ENCODE measurements around the gene ATP6V0E2. TPM values are rescaled to one million over a fixed set of nuclear protein-coding genes. Genes with fewer than 3 reads are reported as not detected.
A peak's percentile ranks its signal among the peaks of the same experiment; 100 is the strongest.

The ATP6V0E2 gene
- total RNA-seq (2021) (35.6 and 40.7 TPM in 2 replicates), Bru-seq, nascent RNA (percentile 44 among the genes with signal in this experiment), BruChase-seq, experiment 1, labeled RNA remaining after a 2-hour chase (percentile 48 among the genes with signal in this experiment), BruChase-seq, experiment 2, labeled RNA remaining after a 6-hour chase (percentile 60 among the genes with signal in this experiment)
- long read RNA-seq, transcript ATP6V0E2-203 (4 exons, 2,722 nt): major isoform, 67 of 78 reads
- long read RNA-seq, partial matches to known transcripts: 1 of 78 reads
- long read RNA-seq, other reads (novel, unspliced or antisense): 5 of 78 reads

GRCh38 chr7:149873074-149873969 lies at the start of gene ATP6V0E2:
ATP6V0E2 (plus strand) TSS chr7:149873969; CDS start chr7:149874066, 97 bp downstream.
- H3K36me3 ChIP-seq (ENCODE audit: low read depth): no peaks in the 10 kb centered on the region
- peak within 1 kb of the TSS; percentile 75 for H3K4me3 ChIP-seq
- intact Hi-C loops (cut with micrococcal nuclease; ENCODE audit: unreplicated experiment): loop anchor here (1.0 to 10.0 kb wide), 3 partner anchors 35 to 249 kb away; partner anchors contain the start of gene ZNF862
- H3F3A ChIP-seq (ENCODE audit: insufficient read depth, low read depth): peaks cover 19% of the 10 kb centered on the region; the same call in 1 of the 2 replicates
- no peaks in the 10 kb centered on the region for H3K9me3 ChIP-seq (ENCODE audit: insufficient read depth, low read depth)
- H3K27ac ChIP-seq: no peak within 1 kb of the TSS
- peak within 1 kb of the TSS; percentile 82 for H3K4me2 ChIP-seq
- no peaks in the 10 kb centered on the region for H3K79me2 ChIP-seq (ENCODE audit: low read depth)
- TSS peak; percentile 79 for BruUV-seq (replicated peaks)
- H3K4me1 ChIP-seq (replicated peaks; ENCODE audit: insufficient read depth): peaks cover 5% of the 10 kb centered on the region; the same call in 1 of the 2 replicates
- DNase-seq: peak; percentile 88 to 97
- ChIA-PET POLR2A (ENCODE audit: unreplicated experiment) (no interaction called here), CTCF (no interaction called here)
- TF ChIP-seq EZH2 (IDR thresholded peaks at IDR 0.05; ENCODE audit: low read depth) (no peak), CTCF (conservative IDR thresholded peaks at IDR 0.05) (no peak)
- no peaks in the 10 kb centered on the region for H3K27me3 ChIP-seq (ENCODE audit: insufficient read depth, low read depth)
- no peaks in the 10 kb centered on the region for H3K9me2 ChIP-seq (ENCODE audit: insufficient read depth)
- H2AFZ ChIP-seq: peak within 1 kb of the TSS; percentile 97
- H4K20me1 ChIP-seq (ENCODE audit: insufficient read depth): no peaks in the 10 kb centered on the region

GRCh38 chr7:149824301-149824741 lies 49.4 kb upstream of the ATP6V0E2 start:
- Histone ChIP-seq H3F3A (ENCODE audit: insufficient read depth, low read depth) (no peaks in the 10 kb centered on the region), H2AFZ (no peak overlapping the region), H3K36me3 (ENCODE audit: low read depth) (no peaks in the 10 kb centered on the region), H3K9me2 (ENCODE audit: insufficient read depth) (no peaks in the 10 kb centered on the region), H4K20me1 (ENCODE audit: insufficient read depth) (no peaks in the 10 kb centered on the region), H3K9me3 (ENCODE audit: insufficient read depth, low read depth) (no peaks in the 10 kb centered on the region), H3K27ac (no peak overlapping the region), H3K79me2 (ENCODE audit: low read depth) (no peaks in the 10 kb centered on the region), H3K4me1 (replicated peaks; ENCODE audit: insufficient read depth) (no peaks in the 10 kb centered on the region), H3K27me3 (ENCODE audit: insufficient read depth, low read depth) (peaks cover 50% of the 10 kb centered on the region), H3K4me3 (no peak overlapping the region), H3K4me2 (no peak overlapping the region)
- no peak for TF ChIP-seq CTCF (conservative IDR thresholded peaks at IDR 0.05)
- no peak for TF ChIP-seq EZH2 (IDR thresholded peaks at IDR 0.05; ENCODE audit: low read depth)
- POLR2A ChIA-PET (ENCODE audit: unreplicated experiment): no interaction called here
- CTCF ChIA-PET: no interaction called here
- intact Hi-C loops (cut with micrococcal nuclease; ENCODE audit: unreplicated experiment): no loop called here
- DNase-seq: no peak
- BruUV-seq (replicated peaks): no TSS peak

- no peaks in the 10 kb centered on the region for H4K20me1 ChIP-seq (ENCODE audit: insufficient read depth)
- BruUV-seq (replicated peaks): no TSS peak
Measured at GRCh38 chr7:149824748-149825566, 48.8 kb upstream of the ATP6V0E2 start.

More at GRCh38 chr7:149824748-149825566, 48.8 kb upstream of the ATP6V0E2 start:
- Histone ChIP-seq H3K4me1 (replicated peaks; ENCODE audit: insufficient read depth) (no peaks in the 10 kb centered on the region), H3F3A (ENCODE audit: insufficient read depth, low read depth) (no peaks in the 10 kb centered on the region), H3K27ac (no peak overlapping the region), H2AFZ (no peak overlapping the region), H3K4me3 (no peak overlapping the region), H3K79me2 (ENCODE audit: low read depth) (no peaks in the 10 kb centered on the region), H3K9me3 (ENCODE audit: insufficient read depth, low read depth) (no peaks in the 10 kb centered on the region), H3K4me2 (no peak overlapping the region), H3K36me3 (ENCODE audit: low read depth) (no peaks in the 10 kb centered on the region), H3K27me3 (ENCODE audit: insufficient read depth, low read depth) (peaks cover 46% of the 10 kb centered on the region), H3K9me2 (ENCODE audit: insufficient read depth) (no peaks in the 10 kb centered on the region)
- no peak for DNase-seq
- TF ChIP-seq EZH2 (IDR thresholded peaks at IDR 0.05; ENCODE audit: low read depth) (no peak), CTCF (conservative IDR thresholded peaks at IDR 0.05) (no peak)
- ChIA-PET POLR2A (ENCODE audit: unreplicated experiment) (interaction anchor here (0.6 kb wide), 1 partner anchor 81 kb away, joined by 3 read pairs; no protein-coding TSS in a partner anchor), CTCF (no interaction called here)
- intact Hi-C loops (cut with micrococcal nuclease; ENCODE audit: unreplicated experiment): no loop called here
